ENCODE measurements around the gene RNF220. TPM values are rescaled to one million over a fixed set of nuclear protein-coding genes. Genes with fewer than 3 reads are reported as not detected.

The RNF220 gene
- total and polyA plus RNA-seq, 2 of the 4 experiments (the other 2 are of a cell fraction) = 71.8 to 77.1 TPM

DNA sequence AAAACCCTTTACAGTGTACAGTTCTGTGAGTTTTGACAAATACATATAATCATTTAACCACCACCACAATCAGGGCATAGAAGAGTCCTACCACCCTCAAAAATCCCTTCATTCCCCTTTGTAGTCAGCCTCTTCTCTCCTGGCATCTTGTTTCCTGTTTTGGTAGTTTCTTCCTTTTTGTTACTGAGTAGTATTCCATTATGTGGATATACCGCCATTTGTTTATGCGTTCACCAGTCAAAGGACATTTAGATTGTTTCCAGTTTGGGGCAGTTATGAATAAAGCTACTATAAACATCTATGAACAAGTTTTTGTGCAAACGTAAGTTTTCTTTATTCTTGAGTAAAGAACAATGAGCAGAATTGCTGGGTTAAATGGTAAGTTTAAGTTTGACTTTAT, 49.6 kb downstream of the RNF220 start:
- no peak overlapping the region for H3K18ac ChIP-seq (ENCODE audit: low read depth, low read length)
- CTCF ChIA-PET = no interaction called here
- no peaks in the 10 kb centered on the region for H4K20me1 ChIP-seq (ENCODE audit: insufficient read depth, low read length)
- no peak overlapping the region for H3K4me3 ChIP-seq (ENCODE audit: insufficient read depth, low read depth, low read length)
- H2AK5ac ChIP-seq (ENCODE audit: low read depth, low read length) = no peak overlapping the region
- no peak overlapping the region for H2BK15ac ChIP-seq (ENCODE audit: low read depth, low read length)
- peaks cover 17% of the 10 kb centered on the region for H3K27me3 ChIP-seq (ENCODE audit: control insufficient read depth, insufficient read depth, low read length)
- in situ Hi-C loops (cut with MboI; ENCODE audit: low sequenced_read_pairs) (no loop called here), intact Hi-C loops (cut with micrococcal nuclease) (no loop called here), dilution Hi-C loops (cut with HindIII; ENCODE audit: low sequenced_read_pairs, unreplicated experiment) (no loop called here)
- no peak overlapping the region for H3K14ac ChIP-seq (replicated peaks; ENCODE audit: low read depth, low read length)
- no peaks in the 10 kb centered on the region for H3K36me3 ChIP-seq (ENCODE audit: control insufficient read depth, insufficient read depth, low read length)
- no peak overlapping the region for H4K5ac ChIP-seq (ENCODE audit: low read depth, low read length)
- H3K9ac ChIP-seq (ENCODE audit: low read depth, low read length) = no peak overlapping the region
- no peak overlapping the region for H3K56ac ChIP-seq (ENCODE audit: extremely low read depth, insufficient read depth, low read length)
- H3K23ac ChIP-seq (ENCODE audit: low read depth, low read length) = no peak overlapping the region
- H3K79me1 ChIP-seq (ENCODE audit: low read depth in 1 of 2, low read length in 2 of 2) = no peaks in the 10 kb centered on the region
- no peak overlapping the region for H4K91ac ChIP-seq (ENCODE audit: insufficient read depth, low read depth, low read length)
- H3K9me1 ChIP-seq (ENCODE audit: insufficient read depth, low read length) = no peaks in the 10 kb centered on the region
- POLR2A ChIA-PET (ENCODE audit: unreplicated experiment) = no interaction called here
- BruUV-seq (replicated peaks) = no TSS peak
- no peak overlapping the region for H3K4me2 ChIP-seq (ENCODE audit: low read depth, low read length)
- TF ChIP-seq RCOR1 (IDR thresholded peaks at IDR 0.05; ENCODE audit: insufficient replicate concordance, low read length) (no peak), BHLHE40 (IDR thresholded peaks at IDR 0.05; ENCODE audit: low read depth, low read length) (no peak)
- no peak overlapping the region for H3K27ac ChIP-seq (ENCODE audit: insufficient read depth, low read length)
- ATAC-seq (ENCODE audit: low read depth) (no peak), DNase-seq (no peak)
- no peak overlapping the region for H2BK120ac ChIP-seq (ENCODE audit: low read depth, low read length)
- H3K4ac ChIP-seq (ENCODE audit: low read depth, low read length) = no peak overlapping the region
- no peak overlapping the region for H2BK20ac ChIP-seq (ENCODE audit: low read depth, low read length)
- H3K9me3 ChIP-seq (ENCODE audit: control insufficient read depth, insufficient read depth, low read length) = no peaks in the 10 kb centered on the region
- no peak overlapping the region for H2AK9ac ChIP-seq (replicated peaks; ENCODE audit: low read depth, low read length, poor library complexity)
- H3K4me1 ChIP-seq (ENCODE audit: control insufficient read depth, insufficient read depth, low read length) = no peaks in the 10 kb centered on the region
- H2BK5ac ChIP-seq (ENCODE audit: low read depth, low read length, poor library complexity, severe bottlenecking) = no peak overlapping the region
- H2AFZ ChIP-seq (replicated peaks; ENCODE audit: low read length, poor library complexity) = no peak overlapping the region
- no peak overlapping the region for H4K8ac ChIP-seq (ENCODE audit: low read depth in 2 of 2, low read length in 2 of 2)
- no CpG with 5 or more reads among the region's 3 CpGs for WGBS, 2 experiments (ENCODE audit: extremely low coverage in 2 of 2, insufficient read length in 1 of 2)
